ENCODE data around the gene TCFL5.

The TCFL5 gene

GRCh38 chr20:62888406-62888805, 26.8 kb upstream of the TCFL5 start:
- Mint-ChIP-seq H3K4me1 (ENCODE audit: low read depth) (peaks cover 44% of the 10 kb centered on the region), H3K27me3 (no peaks in the 10 kb centered on the region), H3K4me3 (no peak overlapping the region), H3K27ac (no peak overlapping the region), H3K36me3 (peaks cover 8% of the 10 kb centered on the region), H3K9me3 (ENCODE audit: low read depth) (no peaks in the 10 kb centered on the region)

GRCh38 chr20:62887860-62888239, 26.2 kb upstream of the TCFL5 start:
- Mint-ChIP-seq H3K27me3 (no peaks in the 10 kb centered on the region), H3K27ac (peak overlapping the region; percentile 46), H3K9me3 (ENCODE audit: low read depth) (no peaks in the 10 kb centered on the region), H3K4me1 (ENCODE audit: low read depth) (peaks cover 38% of the 10 kb centered on the region), H3K4me3 (no peak overlapping the region), H3K36me3 (peaks cover 8% of the 10 kb centered on the region)

GRCh38 chr20:62887152-62887859, 25.7 kb upstream of the TCFL5 start:
- H3K9me3 Mint-ChIP-seq (ENCODE audit: low read depth), result no peaks in the 10 kb centered on the region
- no peak overlapping the region for H3K4me3 Mint-ChIP-seq
- H3K4me1 Mint-ChIP-seq (ENCODE audit: low read depth), result peaks cover 33% of the 10 kb centered on the region
- H3K27ac Mint-ChIP-seq, result peak overlapping the region; percentile 46
- no peaks in the 10 kb centered on the region for H3K27me3 Mint-ChIP-seq
- H3K36me3 Mint-ChIP-seq, result peaks cover 5% of the 10 kb centered on the region

- H3K27ac Mint-ChIP-seq, result no peak overlapping the region
- H3K36me3 Mint-ChIP-seq, result peaks cover 2% of the 10 kb centered on the region
Observed at GRCh38 chr20:62886709-62887058, 25.1 kb upstream of the TCFL5 start.

GRCh38 chr20:62885896-62886708, 24.5 kb upstream of the TCFL5 start:
- H3K27me3 Mint-ChIP-seq, result no peaks in the 10 kb centered on the region
- peaks cover 21% of the 10 kb centered on the region for H3K4me1 Mint-ChIP-seq (ENCODE audit: low read depth)
- H3K36me3 Mint-ChIP-seq, result peaks cover 4% of the 10 kb centered on the region
- no peak overlapping the region for H3K27ac Mint-ChIP-seq
- H3K9me3 Mint-ChIP-seq (ENCODE audit: low read depth), result no peaks in the 10 kb centered on the region
- H3K4me3 Mint-ChIP-seq, result no peak overlapping the region

More at GRCh38 chr20:62886709-62887058, 25.1 kb upstream of the TCFL5 start:
- peaks cover 27% of the 10 kb centered on the region for H3K4me1 Mint-ChIP-seq (ENCODE audit: low read depth)
- H3K27me3 Mint-ChIP-seq, result no peaks in the 10 kb centered on the region
- H3K9me3 Mint-ChIP-seq (ENCODE audit: low read depth), result no peaks in the 10 kb centered on the region
- H3K4me3 Mint-ChIP-seq, result no peak overlapping the region

GRCh38 chr20:62885046-62885895, 23.6 kb upstream of the TCFL5 start:
- Mint-ChIP-seq H3K4me3 (no peak overlapping the region), H3K27ac (no peak overlapping the region), H3K9me3 (ENCODE audit: low read depth) (no peaks in the 10 kb centered on the region), H3K36me3 (peaks cover 3% of the 10 kb centered on the region), H3K4me1 (ENCODE audit: low read depth) (peaks cover 15% of the 10 kb centered on the region), H3K27me3 (no peaks in the 10 kb centered on the region)

- Mint-ChIP-seq H3K27me3 (no peaks in the 10 kb centered on the region), H3K4me1 (ENCODE audit: low read depth) (peaks cover 12% of the 10 kb centered on the region), H3K36me3 (peaks cover 3% of the 10 kb centered on the region), H3K4me3 (no peak overlapping the region), H3K27ac (no peak overlapping the region), H3K9me3 (ENCODE audit: low read depth) (no peaks in the 10 kb centered on the region)
Observed at GRCh38 chr20:62884556-62884955, 22.9 kb upstream of the TCFL5 start.

- Mint-ChIP-seq H3K4me1 (ENCODE audit: low read depth) (peaks cover 15% of the 10 kb centered on the region), H3K27me3 (no peaks in the 10 kb centered on the region), H3K9me3 (ENCODE audit: low read depth) (no peaks in the 10 kb centered on the region), H3K4me3 (no peak overlapping the region), H3K36me3 (peaks cover 3% of the 10 kb centered on the region), H3K27ac (no peak overlapping the region)
Observed at GRCh38 chr20:62882426-62882825, 20.8 kb upstream of the TCFL5 start.

GRCh38 chr20:62881662-62882395, 20.2 kb upstream of the TCFL5 start:
- no peak overlapping the region for H3K4me3 Mint-ChIP-seq
- peaks cover 10% of the 10 kb centered on the region for H3K4me1 Mint-ChIP-seq (ENCODE audit: low read depth)
- H3K27ac Mint-ChIP-seq, result no peak overlapping the region
- H3K27me3 Mint-ChIP-seq, result no peaks in the 10 kb centered on the region
- peaks cover 3% of the 10 kb centered on the region for H3K36me3 Mint-ChIP-seq
- no peaks in the 10 kb centered on the region for H3K9me3 Mint-ChIP-seq (ENCODE audit: low read depth)

- Mint-ChIP-seq H3K27ac (no peak overlapping the region), H3K27me3 (no peaks in the 10 kb centered on the region), H3K36me3 (peaks cover 3% of the 10 kb centered on the region)
Observed at GRCh38 chr20:62880935-62881661, 19.5 kb upstream of the TCFL5 start.

GRCh38 chr20:62880147-62880934, 18.7 kb upstream of the TCFL5 start:
- H3K9me3 Mint-ChIP-seq (ENCODE audit: low read depth), result no peaks in the 10 kb centered on the region
- H3K27me3 Mint-ChIP-seq, result no peaks in the 10 kb centered on the region
- H3K4me1 Mint-ChIP-seq (ENCODE audit: low read depth), result peaks cover 7% of the 10 kb centered on the region
- H3K27ac Mint-ChIP-seq, result no peak overlapping the region
- H3K36me3 Mint-ChIP-seq, result peaks cover 3% of the 10 kb centered on the region
- no peak overlapping the region for H3K4me3 Mint-ChIP-seq

More at GRCh38 chr20:62880935-62881661, 19.5 kb upstream of the TCFL5 start:
- H3K4me1 Mint-ChIP-seq (ENCODE audit: low read depth), result peaks cover 7% of the 10 kb centered on the region
- H3K9me3 Mint-ChIP-seq (ENCODE audit: low read depth), result no peaks in the 10 kb centered on the region
- no peak overlapping the region for H3K4me3 Mint-ChIP-seq

- Mint-ChIP-seq H3K36me3 (peaks cover 3% of the 10 kb centered on the region), H3K4me1 (ENCODE audit: low read depth) (peaks cover 10% of the 10 kb centered on the region), H3K4me3 (no peak overlapping the region), H3K27me3 (no peaks in the 10 kb centered on the region), H3K9me3 (ENCODE audit: low read depth) (no peaks in the 10 kb centered on the region), H3K27ac (no peak overlapping the region)
Observed at GRCh38 chr20:62879275-62880146, 17.9 kb upstream of the TCFL5 start.

Data from activated naive CD8-positive, alpha-beta T cell (primary cell).